ENCODE measurements around the gene KSR2.

The KSR2 gene

DNA sequence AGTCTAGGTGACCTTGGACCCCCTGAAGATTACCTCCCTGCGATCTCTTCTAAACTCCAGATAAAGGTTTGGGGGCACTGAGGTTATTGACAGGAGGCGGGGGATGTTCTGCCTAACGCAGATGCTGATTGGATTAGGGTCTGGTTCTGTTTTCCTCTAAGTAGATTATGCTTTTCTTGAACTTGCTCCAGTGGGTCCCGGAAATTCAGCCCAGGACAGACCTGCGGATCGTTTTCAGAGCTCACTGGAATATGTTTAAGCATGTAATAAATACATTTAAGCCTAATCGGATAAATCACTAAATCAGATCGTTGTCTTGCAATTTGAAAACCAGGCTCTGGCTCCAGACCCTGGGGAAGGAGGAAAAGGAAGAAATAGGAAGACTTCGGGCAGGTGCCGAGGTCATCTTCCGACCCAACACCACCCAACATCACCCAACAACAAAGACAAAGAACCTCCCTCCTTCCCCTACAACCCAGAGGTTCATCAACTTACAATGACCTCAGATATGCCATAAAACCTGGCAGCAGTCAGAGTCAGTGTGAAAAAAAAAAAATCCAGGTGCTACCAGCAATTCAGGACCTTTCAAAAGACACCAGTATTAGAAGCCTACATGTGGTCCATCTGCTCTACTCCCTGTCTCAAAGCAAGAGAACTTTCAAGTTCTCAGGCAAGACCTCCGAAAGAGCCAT is 148.4 kb downstream of the KSR2 start:
- Histone ChIP-seq H4K20me1 (ENCODE audit: insufficient read depth, low read length) (no peaks in the 10 kb centered on the region), H3K4me2 (ENCODE audit: low read length) (no peak overlapping the region), H3K9ac (ENCODE audit: low read length) (no peak overlapping the region), H3F3A (ENCODE audit: insufficient read depth, low read length) (no peaks in the 10 kb centered on the region), H3K4me1 (ENCODE audit: insufficient read depth, low read length, severe bottlenecking) (no peaks in the 10 kb centered on the region), H3K27me3 (ENCODE audit: insufficient read depth, low read length) (no peaks in the 10 kb centered on the region; the same call in 1 of the 2 replicates), H3K4me3 (ENCODE audit: low read depth, low read length, poor library complexity, severe bottlenecking) (no peak overlapping the region), H2AFZ (ENCODE audit: low read length) (no peak overlapping the region), H3K27ac (ENCODE audit: low read depth, low read length, poor library complexity, severe bottlenecking) (no peak overlapping the region), H3K79me2 (ENCODE audit: insufficient read depth, low read length) (no peaks in the 10 kb centered on the region), H3K36me3 (ENCODE audit: insufficient read depth, low read length) (no peaks in the 10 kb centered on the region), H3K9me2 (ENCODE audit: low read depth, low read length) (no peaks in the 10 kb centered on the region), H3K9me3 (ENCODE audit: low read length) (no peaks in the 10 kb centered on the region)
- TF ChIP-seq, protein P1, sequence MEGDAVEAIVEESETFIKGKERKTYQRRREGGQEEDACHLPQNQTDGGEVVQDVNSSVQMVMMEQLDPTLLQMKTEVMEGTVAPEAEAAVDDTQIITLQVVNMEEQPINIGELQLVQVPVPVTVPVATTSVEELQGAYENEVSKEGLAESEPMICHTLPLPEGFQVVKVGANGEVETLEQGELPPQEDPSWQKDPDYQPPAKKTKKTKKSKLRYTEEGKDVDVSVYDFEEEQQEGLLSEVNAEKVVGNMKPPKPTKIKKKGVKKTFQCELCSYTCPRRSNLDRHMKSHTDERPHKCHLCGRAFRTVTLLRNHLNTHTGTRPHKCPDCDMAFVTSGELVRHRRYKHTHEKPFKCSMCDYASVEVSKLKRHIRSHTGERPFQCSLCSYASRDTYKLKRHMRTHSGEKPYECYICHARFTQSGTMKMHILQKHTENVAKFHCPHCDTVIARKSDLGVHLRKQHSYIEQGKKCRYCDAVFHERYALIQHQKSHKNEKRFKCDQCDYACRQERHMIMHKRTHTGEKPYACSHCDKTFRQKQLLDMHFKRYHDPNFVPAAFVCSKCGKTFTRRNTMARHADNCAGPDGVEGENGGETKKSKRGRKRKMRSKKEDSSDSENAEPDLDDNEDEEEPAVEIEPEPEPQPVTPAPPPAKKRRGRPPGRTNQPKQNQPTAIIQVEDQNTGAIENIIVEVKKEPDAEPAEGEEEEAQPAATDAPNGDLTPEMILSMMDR (IDR thresholded peaks at IDR 0.05; ENCODE audit: low read length): no peak
- no peak for TF ChIP-seq EZH2 (IDR thresholded peaks at IDR 0.05; ENCODE audit: borderline replicate concordance, low read length)

DNA sequence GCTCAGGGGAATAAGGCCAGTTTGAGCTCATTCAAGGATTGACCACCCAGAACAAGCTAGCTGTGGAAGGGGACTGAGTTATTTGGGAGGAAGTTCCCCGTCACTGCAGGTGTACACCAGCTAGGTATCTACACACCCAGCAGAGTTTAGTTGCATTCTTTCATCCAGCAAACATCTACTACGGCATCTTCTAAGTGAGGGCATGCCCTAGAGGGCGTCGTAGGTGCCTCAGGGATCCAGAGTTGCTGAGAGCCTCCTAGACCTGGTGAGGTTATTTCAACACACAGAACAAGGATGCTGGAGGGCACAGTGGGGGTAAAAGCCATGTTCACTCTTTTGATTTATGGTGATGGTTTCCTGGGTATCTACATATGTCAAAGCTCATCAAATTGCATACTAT is 149.6 kb downstream of the KSR2 start:
- Histone ChIP-seq H3K9me3 (ENCODE audit: low read length) (no peaks in the 10 kb centered on the region), H3K27me3 (ENCODE audit: insufficient read depth, low read length) (no peaks in the 10 kb centered on the region; the same call in 1 of the 2 replicates), H4K20me1 (ENCODE audit: insufficient read depth, low read length) (no peaks in the 10 kb centered on the region), H3K9me2 (ENCODE audit: low read depth, low read length) (no peaks in the 10 kb centered on the region), H3K4me3 (ENCODE audit: low read depth, low read length, poor library complexity, severe bottlenecking) (no peak overlapping the region), H3F3A (ENCODE audit: insufficient read depth, low read length) (no peaks in the 10 kb centered on the region), H3K27ac (ENCODE audit: low read depth, low read length, poor library complexity, severe bottlenecking) (no peak overlapping the region), H3K4me1 (ENCODE audit: insufficient read depth, low read length, severe bottlenecking) (no peaks in the 10 kb centered on the region), H3K4me2 (ENCODE audit: low read length) (no peak overlapping the region), H3K9ac (ENCODE audit: low read length) (no peak overlapping the region), H3K79me2 (ENCODE audit: insufficient read depth, low read length) (no peaks in the 10 kb centered on the region), H3K36me3 (ENCODE audit: insufficient read depth, low read length) (no peaks in the 10 kb centered on the region), H2AFZ (ENCODE audit: low read length) (no peak overlapping the region)
- no peak for TF ChIP-seq EZH2 (IDR thresholded peaks at IDR 0.05; ENCODE audit: borderline replicate concordance, low read length)
- TF ChIP-seq, protein P1 (IDR thresholded peaks at IDR 0.05; ENCODE audit: low read length): no peak

DNA sequence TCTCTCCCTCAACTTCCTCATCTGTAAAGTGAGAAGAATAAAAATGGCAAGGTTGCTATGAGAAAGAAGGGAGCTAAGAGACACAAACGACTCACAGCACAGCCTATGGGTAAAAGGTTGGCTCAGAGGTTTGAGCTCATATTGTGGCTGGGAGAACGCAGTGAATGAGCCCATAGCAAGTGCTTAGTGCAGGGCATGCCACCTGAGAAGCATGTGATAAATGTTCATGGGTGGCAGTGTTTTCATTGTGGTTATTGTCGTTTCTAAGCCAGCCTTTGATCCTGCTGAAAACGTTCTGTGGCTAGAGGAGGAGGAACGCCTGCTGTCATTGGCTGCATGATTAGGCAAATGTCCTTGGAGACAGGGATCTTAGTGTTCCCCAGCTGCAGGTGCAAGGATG is 150.4 kb downstream of the KSR2 start:
- Histone ChIP-seq H2AFZ (ENCODE audit: low read length) (no peak overlapping the region), H3K4me3 (ENCODE audit: low read depth, low read length, poor library complexity, severe bottlenecking) (no peak overlapping the region), H3K4me2 (ENCODE audit: low read length) (no peak overlapping the region), H4K20me1 (ENCODE audit: insufficient read depth, low read length) (no peaks in the 10 kb centered on the region), H3K27me3 (ENCODE audit: insufficient read depth, low read length) (no peaks in the 10 kb centered on the region; the same call in 1 of the 2 replicates), H3K79me2 (ENCODE audit: insufficient read depth, low read length) (no peaks in the 10 kb centered on the region), H3K4me1 (ENCODE audit: insufficient read depth, low read length, severe bottlenecking) (no peaks in the 10 kb centered on the region), H3K27ac (ENCODE audit: low read depth, low read length, poor library complexity, severe bottlenecking) (no peak overlapping the region), H3K9me3 (ENCODE audit: low read length) (no peaks in the 10 kb centered on the region), H3K9ac (ENCODE audit: low read length) (no peak overlapping the region), H3K9me2 (ENCODE audit: low read depth, low read length) (no peaks in the 10 kb centered on the region), H3K36me3 (ENCODE audit: insufficient read depth, low read length) (no peaks in the 10 kb centered on the region), H3F3A (ENCODE audit: insufficient read depth, low read length) (no peaks in the 10 kb centered on the region)
- TF ChIP-seq, protein P1 (IDR thresholded peaks at IDR 0.05; ENCODE audit: low read length): no peak
- no peak for TF ChIP-seq EZH2 (IDR thresholded peaks at IDR 0.05; ENCODE audit: borderline replicate concordance, low read length)
